Lower lobe of right lung (tissue), 2 donors: Measurements from ENCODE around the gene GPR107. TPM values are rescaled to one million over a fixed set of nuclear protein-coding genes. Genes with fewer than 3 reads are reported as not detected.

Experiments used
- ATAC-seq, 2 donors: fragments of 200-7000 bp; cut with Tn5 transposase; one replicate each; pipeline ENCODE4 v1.9.1; 2020 to 2022; ENCODE audit warnings: mild to moderate bottlenecking in 2 of 2, moderate library complexity in 2 of 2
- DNase-seq: peaks from one replicate; pipeline ENCODE4 v3.0.0-alpha.2; 2020
- H3K27ac ChIP-seq: fragments of 200-600 bp; one replicate; pipeline ENCODE4 v1.8.0; 2022
- H3K27me3 ChIP-seq: fragments of 200-600 bp; one replicate; pipeline ENCODE4 v1.8.0; 2022; ENCODE audit warnings: low read depth
- H3K36me3 ChIP-seq: fragments of 200-600 bp; one replicate; pipeline ENCODE4 v1.8.0; 2022; ENCODE audit warnings: mild to moderate bottlenecking
- H3K4me1 ChIP-seq: fragments of 200-600 bp; one replicate; pipeline ENCODE4 v1.8.0; 2022
- H3K4me3 ChIP-seq: fragments of 200-600 bp; one replicate; pipeline ENCODE4 v1.8.0; 2022; ENCODE audit warnings: mild to moderate bottlenecking
- H3K9me3 ChIP-seq: fragments of 200-600 bp; one replicate; pipeline ENCODE4 v1.8.0; 2022
- CTCF ChIP-seq: fragments of 200-600 bp; IDR thresholded peaks from one replicate; pipeline ENCODE4 v1.8.0; 2022; ENCODE audit warnings: antibody characterized with exemption, mild to moderate bottlenecking
- intact Hi-C: fragments of 100-400 bp; cut with DNase I; formaldehyde crosslinking; loops from one replicate; pipeline ENCODE4 v1.11.0; 2022
- total RNA-seq: library from RNA; stranded (reverse); fragmentation: NEBNext Ultra II Directional; extraction: Animal tissue kit (Norgen Biotek cat#: 25700); gene quantifications from one replicate; pipeline ENCODE4 v1.2.1, GENCODE V29; 2021
- donor health status: DM: no; HTN: yes; CAD: no; lungs with severe emphysema.

The GPR107 gene
- total RNA-seq, 1 donor from 2014 or later = 43.0 TPM

- H3K4me1 ChIP-seq = peaks cover 6% of the 10 kb centered on the region
- no peak overlapping the region for H3K4me3 ChIP-seq
- H3K9me3 ChIP-seq = no peaks in the 10 kb centered on the region
- H3K36me3 ChIP-seq = peaks cover 81% of the 10 kb centered on the region
- DNase-seq = peak; percentile 12
- TF ChIP-seq CTCF = no peak
- H3K27me3 ChIP-seq = no peaks in the 10 kb centered on the region
- intact Hi-C loops = no loop called here
- no peak for ATAC-seq
- no peak overlapping the region for H3K27ac ChIP-seq
Observed at GRCh38 chr9:130110166-130110565, 56.5 kb downstream of the GPR107 start.

GRCh38 chr9:130110596-130111021, 56.9 kb downstream of the GPR107 start:
- no peaks in the 10 kb centered on the region for H3K9me3 ChIP-seq
- H3K27me3 ChIP-seq = no peaks in the 10 kb centered on the region
- DNase-seq (peak; percentile 18), ATAC-seq (no peak)
- H3K27ac ChIP-seq = no peak overlapping the region
- peaks cover 6% of the 10 kb centered on the region for H3K4me1 ChIP-seq
- intact Hi-C loops = no loop called here
- no peak for TF ChIP-seq CTCF
- peaks cover 77% of the 10 kb centered on the region for H3K36me3 ChIP-seq
- no peak overlapping the region for H3K4me3 ChIP-seq

- no peak overlapping the region for H3K4me3 ChIP-seq
- ATAC-seq = no peak
- H3K36me3 ChIP-seq = peaks cover 73% of the 10 kb centered on the region
- intact Hi-C loops = no loop called here
- H3K27me3 ChIP-seq = no peaks in the 10 kb centered on the region
- peaks cover 6% of the 10 kb centered on the region for H3K4me1 ChIP-seq
- no peak for TF ChIP-seq CTCF
- DNase-seq = peak; percentile 20
- no peaks in the 10 kb centered on the region for H3K9me3 ChIP-seq
- H3K27ac ChIP-seq = no peak overlapping the region
Observed at GRCh38 chr9:130111786-130112537, 58.3 kb downstream of the GPR107 start.

GRCh38 chr9:130112538-130113151, 58.9 kb downstream of the GPR107 start:
- TF ChIP-seq CTCF = no peak
- Histone ChIP-seq H3K9me3 (no peaks in the 10 kb centered on the region), H3K4me3 (no peak overlapping the region), H3K4me1 (peaks cover 1% of the 10 kb centered on the region), H3K36me3 (peaks cover 75% of the 10 kb centered on the region), H3K27ac (no peak overlapping the region), H3K27me3 (no peaks in the 10 kb centered on the region)
- ATAC-seq = no peak
- intact Hi-C loops = no loop called here
- DNase-seq = peak; percentile 10

- no peak for DNase-seq
- H3K36me3 ChIP-seq = peaks cover 76% of the 10 kb centered on the region
- no peak overlapping the region for H3K27ac ChIP-seq
- no peaks in the 10 kb centered on the region for H3K4me1 ChIP-seq
- H3K27me3 ChIP-seq = no peaks in the 10 kb centered on the region
- no peaks in the 10 kb centered on the region for H3K9me3 ChIP-seq
- TF ChIP-seq CTCF = no peak
- no peak overlapping the region for H3K4me3 ChIP-seq
- no peak for ATAC-seq
- intact Hi-C loops = no loop called here
Observed at GRCh38 chr9:130114741-130115140, 61.0 kb downstream of the GPR107 start.
